Uterus (tissue), 2 donors: Measurements from ENCODE around the gene PLEKHH3.

ENCODE experiments used
- CTCF ChIP-seq, 4 experiments: fragments of 200-600 bp in 2 of 4; fragments of 450-650 bp in 2 of 4; sonication (generic) in 2 of 4; IDR thresholded peaks; one replicate each; pipeline ENCODE4 v1.5.1; 2016 to 2019; ENCODE audit warnings: antibody characterized with exemption in 4 of 4, mild to moderate bottlenecking in 2 of 4, moderate library complexity in 1 of 4
- POLR2A ChIP-seq, 2 donors: fragments of 450-650 bp; IDR thresholded peaks; one replicate each; pipeline ENCODE4 v1.6.1; 2016; ENCODE audit warnings: antibody characterized with exemption in 2 of 2, mild to moderate bottlenecking in 1 of 2, moderate library complexity in 1 of 2

DNA sequence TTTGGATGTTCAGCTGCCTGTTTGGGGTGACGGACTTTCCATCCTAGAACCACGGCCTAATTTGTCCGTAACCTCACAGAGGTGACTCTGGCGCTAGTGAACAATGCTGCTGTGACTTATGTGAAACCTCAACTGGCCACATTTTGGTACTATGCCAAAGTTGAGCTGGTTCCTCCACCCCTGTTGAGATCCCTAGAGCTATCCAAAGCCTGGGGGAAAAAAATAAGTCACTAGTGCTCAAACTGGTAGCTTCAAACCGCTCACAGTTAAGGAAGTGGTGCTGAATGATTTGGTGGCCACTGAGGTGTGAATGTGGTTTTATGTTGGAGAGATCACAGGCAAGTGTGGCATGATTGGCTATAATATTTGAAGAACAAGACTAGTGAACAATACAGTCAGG, 29.0 kb downstream of the PLEKHH3 start:
- TF ChIP-seq POLR2A (IDR thresholded peaks at IDR 0.05) (no peak), CTCF (IDR thresholded peaks at IDR 0.05) (no peak)
